GM18498 (cell line): ENCODE measurements around the gene KCTD21.
"Not testable (repeated sequence)": the region's sequence is repeated elsewhere in the genome, so short reads cannot be mapped to it uniquely, and the experiment has no call there.

Experiments used
- ATAC-seq: cut with Tn5 transposase; IDR thresholded peaks from one replicate; pipeline ENCODE4 v1.9.1; 2021; ENCODE audit warnings: mild to moderate bottlenecking, moderate library complexity; ENCODE audit not compliant: unreplicated experiment

KCTD21 gene, protein sequence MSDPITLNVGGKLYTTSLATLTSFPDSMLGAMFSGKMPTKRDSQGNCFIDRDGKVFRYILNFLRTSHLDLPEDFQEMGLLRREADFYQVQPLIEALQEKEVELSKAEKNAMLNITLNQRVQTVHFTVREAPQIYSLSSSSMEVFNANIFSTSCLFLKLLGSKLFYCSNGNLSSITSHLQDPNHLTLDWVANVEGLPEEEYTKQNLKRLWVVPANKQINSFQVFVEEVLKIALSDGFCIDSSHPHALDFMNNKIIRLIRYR

DNA sequence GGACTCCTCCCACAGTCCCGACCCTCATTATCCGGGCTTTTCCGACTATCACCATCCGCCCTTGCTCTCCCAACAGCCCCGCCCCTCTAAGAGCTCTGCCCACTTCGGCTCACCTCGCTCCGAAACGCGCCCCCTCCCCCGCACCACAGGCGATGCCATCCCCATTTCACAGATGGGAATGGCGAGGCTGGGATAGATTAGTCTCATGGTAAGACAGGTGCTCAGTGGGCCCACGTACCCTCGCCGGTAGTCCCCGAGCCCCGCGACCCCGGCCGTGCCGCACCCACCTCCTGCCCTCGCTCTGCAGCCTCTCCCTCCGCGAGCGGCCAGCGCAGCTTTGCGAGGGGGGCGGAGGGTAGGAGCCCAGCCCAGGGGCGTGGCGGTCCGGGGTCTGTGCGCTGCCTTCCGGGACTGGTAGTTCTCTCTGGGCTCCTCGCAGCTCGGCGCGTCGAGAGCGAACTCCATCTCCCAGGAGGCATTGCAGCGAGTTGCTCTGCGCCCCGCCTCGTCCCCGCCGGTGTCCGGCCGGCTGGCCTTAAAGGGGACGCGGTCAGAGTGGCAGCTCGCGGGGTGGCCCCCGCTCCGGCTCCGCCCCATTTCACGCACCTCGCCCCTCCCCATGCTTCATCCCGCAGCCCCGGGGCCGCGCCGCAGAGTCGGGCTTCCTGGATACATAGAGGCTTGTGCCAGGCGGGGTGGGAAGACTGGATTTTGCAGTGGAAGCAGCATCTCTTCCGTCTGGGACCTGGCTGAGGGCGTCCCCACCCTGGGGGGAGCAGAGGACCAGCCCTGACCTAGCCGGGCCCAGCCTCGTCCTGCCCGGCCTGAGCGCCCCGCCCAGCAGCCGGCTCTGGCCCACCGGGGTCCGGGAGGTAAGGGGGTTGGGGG lies at the start of gene KCTD21, which contains the start of gene USP35:
Gene KCTD21 (minus strand): TSS at position 341 of the 888 bp plus-strand sequence. CDS start 14,072 bp downstream, outside the sequence.
Gene USP35 (plus strand): TSS at position 634 of the 888 bp plus-strand sequence. CDS start 7,327 bp downstream, outside the sequence.
- ATAC-seq, result peak; percentile 98

DNA sequence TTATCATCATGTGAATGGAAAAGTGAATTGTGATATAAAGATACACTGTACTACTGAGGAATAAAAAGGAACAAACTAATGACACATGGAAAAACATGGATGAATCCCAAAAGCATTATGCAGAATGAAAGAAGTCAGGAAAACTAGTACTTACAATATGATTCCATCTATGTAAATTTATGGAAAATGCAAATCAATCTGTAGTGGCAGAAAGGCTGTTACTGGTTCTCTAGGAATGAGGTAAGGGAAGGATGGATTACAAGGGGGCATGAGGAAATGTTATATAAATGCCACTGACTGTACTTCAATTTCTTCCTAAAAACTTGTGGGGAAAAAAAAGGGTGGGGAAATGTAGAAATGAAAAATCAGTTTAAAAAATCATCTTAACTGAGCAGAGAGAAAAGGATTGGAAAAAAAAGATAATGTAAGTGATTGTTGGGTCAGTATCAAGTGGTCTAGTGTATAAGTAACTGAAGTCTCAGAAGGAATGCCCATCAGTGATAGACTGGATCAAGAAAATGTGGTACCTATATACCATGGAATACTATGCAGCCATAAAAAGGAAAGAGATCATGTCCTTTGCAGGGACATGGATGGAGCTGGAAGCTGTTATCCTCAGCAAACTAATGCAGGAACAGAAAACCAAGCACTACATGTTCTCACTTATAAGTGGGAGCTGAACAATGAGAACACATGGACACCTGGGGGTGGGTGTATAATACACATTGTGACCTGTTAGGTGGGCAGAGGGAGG lies 49.0 kb upstream of the KCTD21 start:
- no peak for ATAC-seq

DNA sequence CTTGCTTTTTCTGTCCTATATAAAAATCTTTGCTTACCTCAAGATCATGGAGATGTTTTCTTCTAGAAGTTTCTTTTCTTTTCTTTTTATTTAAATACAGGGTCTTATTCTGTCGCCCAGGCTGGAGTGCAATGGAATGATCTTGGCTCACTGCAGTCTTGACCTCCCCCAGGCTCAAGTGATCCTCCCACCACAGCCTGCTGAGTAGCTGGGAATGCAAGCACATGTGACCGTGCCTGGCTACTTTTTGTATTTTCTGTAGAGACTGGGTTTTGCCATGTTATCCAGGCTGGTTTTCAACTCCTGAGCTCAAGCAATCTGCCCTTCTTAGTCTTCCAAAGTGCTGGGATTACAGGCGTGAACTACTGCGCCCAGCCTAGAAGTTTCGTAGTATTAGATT lies 45.6 kb upstream of the KCTD21 start:
- ATAC-seq, result no peak

DNA sequence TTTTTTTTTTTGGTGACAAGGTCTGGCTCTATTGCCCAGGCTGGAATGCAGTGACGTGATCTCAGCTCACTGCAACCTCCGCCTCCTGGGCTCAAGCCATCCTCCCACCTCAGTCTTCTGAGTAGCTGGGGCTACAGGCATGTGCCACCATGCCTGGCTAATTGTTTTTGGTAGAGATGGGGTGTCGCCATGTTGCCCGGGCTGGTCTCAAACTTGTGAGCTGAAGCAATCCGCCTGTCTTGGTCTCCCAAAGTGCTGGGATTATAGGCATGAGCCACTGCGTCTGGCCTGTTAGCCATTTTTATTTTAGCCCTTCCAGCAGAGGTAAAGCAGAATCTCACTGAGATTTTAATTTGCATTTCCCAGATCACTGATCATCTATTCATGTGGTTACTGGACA lies 44.6 kb upstream of the KCTD21 start:
- not testable (repeated sequence) for ATAC-seq

DNA sequence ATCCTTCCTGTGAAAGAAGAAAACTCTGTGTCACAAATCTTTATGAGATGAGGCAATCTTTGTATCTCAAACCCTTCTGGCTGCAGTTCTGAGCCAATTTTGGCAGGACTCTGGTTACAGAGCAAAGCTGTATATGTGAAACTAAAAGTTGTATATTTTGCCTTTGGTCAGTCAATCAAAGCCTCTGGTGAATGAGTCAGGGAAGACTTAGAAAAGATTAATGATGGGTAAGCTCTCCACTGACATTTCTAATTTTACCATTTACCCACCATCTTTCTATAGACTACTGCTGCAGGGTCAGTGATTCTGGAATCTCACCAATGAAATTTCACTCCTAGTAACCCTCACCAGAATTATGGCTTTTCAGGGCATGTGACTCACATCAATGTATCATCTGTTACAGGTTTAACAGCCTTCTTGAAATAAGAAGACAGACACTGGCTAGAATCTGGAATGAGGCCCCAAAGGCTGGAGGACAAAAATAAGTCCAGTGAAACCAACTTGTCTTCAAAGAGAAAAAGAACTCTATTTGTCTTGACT lies 43.6 kb upstream of the KCTD21 start:
- ATAC-seq, result no peak

DNA sequence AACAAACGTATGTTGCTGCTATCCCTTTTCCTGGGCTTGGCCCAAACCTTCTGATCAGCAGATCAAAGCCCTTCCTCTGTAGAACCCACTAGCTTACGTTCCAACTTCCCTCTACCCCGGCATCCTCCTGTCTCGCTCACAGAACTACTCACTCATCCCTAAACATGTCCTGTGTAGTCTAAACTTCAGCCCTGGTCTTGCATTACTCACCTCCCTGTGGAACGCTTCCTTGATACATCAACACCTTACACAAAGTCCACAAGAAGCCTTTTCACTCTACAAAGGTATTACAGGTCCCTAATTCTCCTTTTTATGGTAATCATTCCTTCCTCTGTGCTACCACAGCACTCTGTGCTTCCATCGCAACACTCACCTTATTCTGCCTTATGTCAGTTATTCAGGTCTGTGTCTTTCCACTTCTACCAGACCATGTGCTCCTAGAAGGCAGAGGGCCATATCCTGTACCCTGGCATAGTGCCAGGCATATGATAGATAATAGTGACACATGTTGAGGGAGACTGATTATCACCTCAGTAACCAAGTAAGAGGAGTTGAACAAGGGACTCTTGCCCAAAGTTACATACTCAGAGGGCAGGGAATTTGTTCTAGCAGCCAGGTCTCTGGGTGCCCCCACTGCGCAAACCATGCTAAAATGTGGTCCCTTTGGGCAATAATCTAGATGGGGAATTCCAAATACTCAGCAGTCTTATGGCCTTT lies 41.9 kb upstream of the KCTD21 start:
- ATAC-seq, result no peak

DNA sequence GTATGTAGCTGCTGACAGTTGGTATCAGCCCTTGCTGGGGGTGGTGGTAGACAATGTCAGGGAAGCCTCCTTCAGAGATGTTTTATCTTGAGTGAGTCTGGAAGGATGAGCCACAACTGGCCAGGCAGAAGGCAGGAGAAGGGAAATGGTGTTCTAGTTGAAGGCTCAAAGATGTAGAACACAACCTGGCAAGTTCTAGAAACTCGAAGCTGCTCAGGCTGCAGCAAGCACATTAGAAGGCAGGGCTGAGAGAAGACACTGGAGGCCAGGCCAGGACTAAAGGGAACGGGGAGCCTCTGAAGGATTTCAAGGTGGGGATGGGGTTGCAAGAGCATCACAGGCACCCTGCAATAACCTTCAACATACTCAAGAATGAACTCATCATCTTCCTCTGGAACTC lies 40.7 kb upstream of the KCTD21 start:
- ATAC-seq, result no peak

DNA sequence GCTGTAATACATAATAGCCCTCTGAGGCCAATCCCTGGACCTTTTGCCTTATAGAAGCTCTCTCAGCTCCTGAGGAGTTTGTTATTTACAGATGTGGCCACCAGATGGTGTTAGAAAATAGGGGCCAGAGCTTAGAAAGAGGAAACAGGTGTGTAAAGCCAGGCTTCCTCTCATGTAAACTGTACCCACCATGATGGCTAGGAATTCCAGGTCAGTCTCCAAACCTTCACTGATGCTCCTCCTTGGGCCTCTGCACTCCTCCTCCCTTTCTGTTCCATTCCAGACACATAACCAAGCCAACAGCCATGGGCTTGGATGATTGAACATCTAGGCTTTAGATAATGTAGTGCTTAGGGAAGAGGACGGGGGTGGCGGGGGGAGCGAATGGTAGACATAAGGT lies 40.0 kb upstream of the KCTD21 start:
- ATAC-seq, result peak; percentile 57

DNA sequence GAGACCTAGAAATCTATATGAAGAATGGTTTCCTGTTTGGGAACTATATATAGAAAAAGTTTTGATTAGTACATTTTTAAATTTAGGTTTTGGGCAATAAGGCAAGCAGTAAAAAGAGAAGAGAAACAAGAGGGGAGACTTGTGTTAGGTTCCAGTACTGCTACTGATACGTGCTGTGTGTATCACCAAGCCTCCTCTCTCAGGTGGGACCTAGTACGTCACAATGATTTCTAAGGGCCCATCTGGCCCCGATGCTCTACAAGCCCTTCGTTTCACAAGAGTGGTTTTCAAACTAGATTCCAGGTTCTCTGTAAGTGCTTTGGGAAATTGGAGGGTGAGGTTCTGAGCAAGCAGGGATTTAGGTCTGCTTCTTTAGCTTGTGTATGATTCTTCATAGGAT lies 39.5 kb upstream of the KCTD21 start:
- peak; percentile 49 for ATAC-seq

DNA sequence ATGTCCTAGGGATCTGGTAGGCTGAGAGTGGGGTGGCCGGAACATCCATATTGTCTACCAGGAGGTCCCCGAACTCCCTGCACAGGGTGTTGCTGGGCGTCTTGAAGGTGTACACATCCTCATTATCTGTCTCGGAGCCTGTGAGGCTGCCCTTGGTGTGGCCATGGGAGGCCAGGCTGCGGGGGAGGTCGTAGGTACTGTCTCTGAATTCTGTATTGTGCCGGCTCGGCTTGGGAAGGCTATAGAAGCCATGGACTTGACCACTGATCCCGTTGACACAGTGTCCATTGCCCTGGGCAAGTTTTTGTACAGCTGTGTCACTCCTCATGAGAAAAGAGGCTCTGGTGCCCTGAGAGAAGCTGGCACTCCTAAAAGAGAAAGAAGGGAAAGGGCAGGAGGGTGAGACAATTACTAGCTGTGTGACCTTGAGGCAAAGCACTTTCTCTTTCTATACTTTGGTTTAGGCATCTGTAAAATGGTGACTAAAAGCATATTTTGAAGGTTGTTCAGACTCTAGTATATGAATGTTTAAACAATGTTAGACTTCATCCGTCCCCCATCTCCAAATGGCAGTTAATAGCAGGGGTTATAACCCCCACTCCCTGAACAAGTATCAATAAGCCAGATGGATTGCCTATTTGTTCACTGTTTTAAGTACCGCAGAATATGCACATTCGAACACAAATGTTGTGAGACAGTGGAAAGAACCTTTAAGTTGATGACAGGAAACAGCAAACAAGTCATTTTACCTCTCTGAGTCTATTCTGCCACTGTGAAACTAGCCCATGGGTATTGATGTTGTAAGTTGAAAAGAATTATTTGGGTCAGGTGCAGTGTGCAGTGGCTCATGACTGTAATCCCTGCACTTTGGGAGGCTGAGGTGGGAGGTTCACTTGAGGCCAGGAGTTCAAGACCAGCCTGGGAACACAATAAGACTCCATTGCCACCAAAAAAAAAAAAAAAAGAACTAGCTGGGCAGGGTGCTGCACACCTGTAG lies 38.6 kb upstream of the KCTD21 start:
- ATAC-seq, result no peak

DNA sequence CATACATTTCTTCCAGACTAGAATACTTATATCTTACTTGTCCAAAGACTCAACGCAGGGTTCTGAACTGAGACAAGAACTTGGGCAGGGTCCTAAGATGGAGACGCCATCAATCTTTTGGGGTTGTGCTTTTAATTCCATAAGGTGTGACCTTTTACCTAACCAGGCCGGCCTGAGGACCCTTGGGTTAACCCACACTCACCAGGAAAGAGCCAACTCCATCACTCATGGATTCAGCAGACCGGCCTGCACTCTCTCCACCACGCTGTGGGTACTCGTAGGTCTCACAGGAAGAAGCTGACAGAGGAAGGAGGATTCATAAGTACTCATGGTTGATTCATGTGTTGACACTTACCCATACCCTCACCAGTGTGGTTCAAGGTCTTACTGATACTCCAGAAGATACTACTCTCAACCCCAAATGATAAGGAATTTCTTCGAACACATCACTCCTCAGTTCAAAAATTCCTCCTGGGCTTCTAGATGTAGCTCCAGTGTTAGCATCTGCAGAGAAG lies 36.5 kb upstream of the KCTD21 start:
- no peak for ATAC-seq

DNA sequence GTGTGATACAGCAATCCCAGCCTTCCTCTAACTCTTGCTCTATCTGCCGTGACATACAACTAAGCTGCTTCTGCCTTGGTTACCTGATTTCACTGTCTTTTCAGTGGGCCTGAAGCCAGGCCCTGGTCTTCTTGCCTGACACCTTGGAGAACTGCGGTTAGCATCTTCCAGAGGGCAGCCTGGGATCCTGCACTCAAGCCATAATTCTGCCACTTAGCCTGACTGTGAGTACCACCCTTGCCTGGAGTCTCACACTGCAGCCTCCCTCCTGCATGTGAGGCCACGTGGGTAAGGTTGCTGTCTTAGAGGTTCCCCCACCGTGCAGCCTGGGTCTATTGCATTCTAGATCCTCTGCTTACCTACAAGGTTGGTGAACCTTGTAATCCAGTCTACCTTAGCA lies 36.1 kb upstream of the KCTD21 start:
- ATAC-seq, result no peak

DNA sequence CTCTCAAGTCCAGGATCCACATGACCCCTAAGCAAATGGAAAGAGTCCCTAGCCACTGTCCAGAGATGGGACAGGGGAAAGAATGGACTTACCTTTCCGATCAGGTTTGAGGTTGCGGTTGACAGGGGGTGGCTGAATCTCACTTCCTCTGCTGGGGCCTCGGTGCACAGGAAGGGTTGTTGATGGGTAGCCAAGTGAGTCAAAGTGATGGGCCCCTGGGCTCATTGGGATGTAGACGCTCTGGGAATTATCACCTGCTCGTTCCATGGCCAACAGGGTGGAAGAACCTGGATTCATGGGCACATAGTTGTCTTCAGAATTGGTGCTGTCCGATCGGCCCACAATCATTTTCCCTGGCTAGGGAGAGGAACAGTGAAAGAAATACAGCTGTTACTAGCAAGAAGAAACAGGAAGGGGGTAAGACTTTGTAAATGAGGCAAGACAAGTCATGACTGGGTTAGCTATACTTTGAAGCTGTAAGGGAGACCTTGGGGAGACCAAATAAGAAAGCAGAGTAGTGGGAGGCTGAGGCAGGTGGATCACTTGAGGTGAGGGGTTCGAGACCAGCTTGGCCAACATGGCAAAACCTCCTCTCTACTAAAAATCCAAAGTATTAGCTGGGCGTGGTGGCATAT lies 35.0 kb upstream of the KCTD21 start:
- ATAC-seq, result peak; percentile 84

DNA sequence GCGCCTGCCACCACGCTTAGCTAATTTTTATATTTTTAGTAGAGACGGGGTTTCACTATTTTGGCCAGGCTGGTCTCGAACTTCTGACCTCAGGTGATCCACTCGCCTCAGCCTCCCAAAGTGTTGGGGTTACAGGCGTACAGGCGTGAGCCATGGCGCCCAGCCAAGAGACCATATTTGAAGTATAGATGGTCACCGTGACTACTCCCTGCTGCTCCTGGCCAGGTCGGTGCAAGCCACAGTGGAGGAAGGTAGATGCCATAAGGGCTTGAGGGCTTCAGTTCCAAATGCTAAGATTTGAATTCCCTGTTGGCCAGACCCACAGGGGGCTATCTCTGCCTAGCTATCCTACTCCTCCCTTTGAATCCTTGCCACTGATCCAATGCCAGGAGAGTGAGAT lies 34.3 kb upstream of the KCTD21 start:
- ATAC-seq, result not testable (repeated sequence)

DNA sequence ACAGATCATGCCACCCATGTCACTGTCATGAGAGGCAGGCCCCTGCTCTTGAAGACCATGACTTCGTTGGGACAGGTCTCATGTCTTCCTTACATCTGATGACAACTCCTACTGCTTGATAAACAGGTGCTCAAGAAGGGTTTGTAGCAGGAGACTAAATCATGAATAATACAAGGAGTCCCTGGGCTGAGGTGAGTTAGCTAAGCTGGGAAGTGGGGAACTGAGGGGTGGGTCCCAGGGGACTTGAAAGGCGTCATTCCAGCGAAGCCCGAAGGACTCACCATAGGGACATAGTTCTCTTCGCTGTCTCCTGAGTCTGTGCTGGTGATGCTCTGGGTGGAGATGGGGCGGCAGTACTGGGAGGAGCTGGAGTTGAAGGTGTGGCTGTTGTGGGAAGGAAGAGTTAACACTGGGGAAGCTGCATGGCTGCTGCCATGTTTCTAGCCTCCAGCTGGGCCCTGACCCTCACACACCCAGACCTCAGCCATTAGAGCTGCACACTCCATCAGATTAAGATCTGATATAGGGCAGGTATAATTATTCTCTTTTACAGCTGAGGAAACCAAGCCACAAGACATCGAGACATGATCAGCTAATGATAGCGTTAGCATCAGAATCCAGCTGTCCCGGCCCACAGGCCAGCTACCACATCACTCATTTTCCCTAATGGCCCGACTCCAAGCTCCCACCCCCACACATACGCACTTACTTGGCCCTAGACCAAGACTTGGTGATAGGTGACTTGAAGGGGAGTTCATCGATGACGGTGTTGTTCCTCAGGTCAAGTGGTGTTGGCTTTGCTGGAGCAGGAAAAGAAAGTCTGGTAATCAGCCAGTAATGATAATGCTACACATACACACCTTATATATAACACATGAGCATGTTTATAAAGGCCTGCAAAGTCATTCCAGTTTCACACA lies 33.2 kb upstream of the KCTD21 start:
- ATAC-seq, result no peak

DNA sequence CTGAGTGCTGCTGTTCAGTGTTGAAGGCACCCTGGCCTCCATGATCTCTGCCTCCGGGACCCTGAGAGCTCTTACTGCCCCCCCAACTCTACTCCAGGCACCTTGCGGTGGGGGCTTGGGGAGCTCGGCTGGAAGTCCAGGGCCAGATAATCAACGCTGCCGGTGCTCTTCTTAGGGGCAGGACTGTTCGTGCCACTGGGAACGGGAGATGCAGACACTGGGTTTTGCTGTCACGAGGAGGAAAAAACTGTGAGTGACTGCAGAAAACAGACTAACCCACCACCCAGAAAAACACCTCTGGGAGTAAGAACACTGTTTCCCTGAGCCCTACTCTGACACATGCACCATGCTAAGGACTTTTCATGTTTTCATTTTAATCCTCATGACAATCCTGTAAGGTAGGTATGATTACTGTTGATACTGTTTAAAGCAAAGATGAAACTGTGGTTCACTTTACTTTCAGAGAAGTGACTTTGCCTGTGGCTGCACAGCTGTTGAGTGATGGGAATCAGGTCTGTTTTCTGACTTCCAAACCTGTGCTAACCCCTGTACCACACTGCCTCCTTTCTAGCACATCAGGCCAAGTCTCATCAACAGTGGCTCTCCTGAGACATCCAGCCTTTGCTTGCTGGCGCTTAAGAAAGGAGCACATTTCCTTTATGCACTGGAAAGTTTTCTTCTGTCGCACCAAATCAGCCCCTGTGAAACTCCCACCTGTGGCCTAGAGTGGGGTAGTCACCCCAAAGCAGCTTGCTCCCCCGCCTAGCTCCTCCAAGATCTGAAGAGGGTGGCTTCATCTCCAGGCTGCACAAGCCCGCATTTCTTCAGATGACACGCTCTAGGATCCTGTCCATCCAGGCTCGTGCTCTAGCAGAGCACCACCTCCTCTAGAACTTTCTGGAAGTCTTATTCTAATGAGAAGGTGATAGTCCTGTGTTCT lies 32.1 kb upstream of the KCTD21 start:
- ATAC-seq, result no peak
